ENCODE data around the gene MTERF1. TPM values are rescaled to one million over a fixed set of nuclear protein-coding genes. Genes with fewer than 3 reads are reported as not detected.

The MTERF1 gene
- total and polyA plus RNA-seq, 2 experiments from 2014 or later: 14.5 to 19.7 TPM

GRCh38 chr7:91894781-91895480 is 14.4 kb upstream of the MTERF1 start:
- Histone ChIP-seq H3K4me3 (no peak overlapping the region), H3K27ac (ENCODE audit: low read depth) (no peak overlapping the region), H3F3A (replicated peaks; ENCODE audit: low read depth) (no peaks in the 10 kb centered on the region), H3K9me2 (ENCODE audit: insufficient read depth) (no peaks in the 10 kb centered on the region), H3K79me2 (replicated peaks; ENCODE audit: insufficient read depth) (no peaks in the 10 kb centered on the region), H4K20me1 (replicated peaks; ENCODE audit: insufficient read depth) (no peaks in the 10 kb centered on the region), H3K4me2 (no peak overlapping the region), H3K4me1 (ENCODE audit: insufficient read depth) (0 out of 2 replicates have a peak, but pooled peaks cover 4% of the 10 kb centered on the region), H3K27me3 (ENCODE audit: insufficient read depth) (no peaks in the 10 kb centered on the region), H3K36me3 (ENCODE audit: insufficient read depth) (peaks cover 1% of the 10 kb centered on the region; the same call in 1 of the 2 replicates), H2AFZ (no peak overlapping the region)
- Mint-ChIP-seq H3K36me3 (ENCODE audit: low read depth) (no peaks in the 10 kb centered on the region; the same call in 2 of the 3 replicates), H3K27ac (no peak overlapping the region), H3K9me3 (peaks cover 7% of the 10 kb centered on the region), H3K4me3 (no peak overlapping the region), H3K27me3 (ENCODE audit: insufficient read depth, low read depth, poor library complexity) (no peaks in the 10 kb centered on the region), H3K4me1 (peaks cover 7% of the 10 kb centered on the region; the same call in 2 of the 3 replicates)
- ATAC-seq (no peak), DNase-seq (ENCODE audit: low spot score) (no peak)
- no peak for TF ChIP-seq ZNF114 (CRISPR knock-in tag; IDR thresholded peaks at IDR 0.05)
- TF ChIP-seq ZNF462 (CRISPR knock-in tag; IDR thresholded peaks at IDR 0.05): no peak
- TF ChIP-seq POLR2AphosphoS5 (IDR thresholded peaks at IDR 0.05; ENCODE audit: low read depth): no peak
- TF ChIP-seq NANOG (IDR thresholded peaks at IDR 0.05; ENCODE audit: borderline replicate concordance): no peak
- TF ChIP-seq CREB1 (CRISPR knock-in tag; IDR thresholded peaks at IDR 0.05; ENCODE audit: low read depth): no peak
- TF ChIP-seq EZH2 (IDR thresholded peaks at IDR 0.05; ENCODE audit: low read depth, unreplicated experiment): no peak
- TF ChIP-seq, protein P1, sequence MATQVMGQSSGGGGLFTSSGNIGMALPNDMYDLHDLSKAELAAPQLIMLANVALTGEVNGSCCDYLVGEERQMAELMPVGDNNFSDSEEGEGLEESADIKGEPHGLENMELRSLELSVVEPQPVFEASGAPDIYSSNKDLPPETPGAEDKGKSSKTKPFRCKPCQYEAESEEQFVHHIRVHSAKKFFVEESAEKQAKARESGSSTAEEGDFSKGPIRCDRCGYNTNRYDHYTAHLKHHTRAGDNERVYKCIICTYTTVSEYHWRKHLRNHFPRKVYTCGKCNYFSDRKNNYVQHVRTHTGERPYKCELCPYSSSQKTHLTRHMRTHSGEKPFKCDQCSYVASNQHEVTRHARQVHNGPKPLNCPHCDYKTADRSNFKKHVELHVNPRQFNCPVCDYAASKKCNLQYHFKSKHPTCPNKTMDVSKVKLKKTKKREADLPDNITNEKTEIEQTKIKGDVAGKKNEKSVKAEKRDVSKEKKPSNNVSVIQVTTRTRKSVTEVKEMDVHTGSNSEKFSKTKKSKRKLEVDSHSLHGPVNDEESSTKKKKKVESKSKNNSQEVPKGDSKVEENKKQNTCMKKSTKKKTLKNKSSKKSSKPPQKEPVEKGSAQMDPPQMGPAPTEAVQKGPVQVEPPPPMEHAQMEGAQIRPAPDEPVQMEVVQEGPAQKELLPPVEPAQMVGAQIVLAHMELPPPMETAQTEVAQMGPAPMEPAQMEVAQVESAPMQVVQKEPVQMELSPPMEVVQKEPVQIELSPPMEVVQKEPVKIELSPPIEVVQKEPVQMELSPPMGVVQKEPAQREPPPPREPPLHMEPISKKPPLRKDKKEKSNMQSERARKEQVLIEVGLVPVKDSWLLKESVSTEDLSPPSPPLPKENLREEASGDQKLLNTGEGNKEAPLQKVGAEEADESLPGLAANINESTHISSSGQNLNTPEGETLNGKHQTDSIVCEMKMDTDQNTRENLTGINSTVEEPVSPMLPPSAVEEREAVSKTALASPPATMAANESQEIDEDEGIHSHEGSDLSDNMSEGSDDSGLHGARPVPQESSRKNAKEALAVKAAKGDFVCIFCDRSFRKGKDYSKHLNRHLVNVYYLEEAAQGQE (IDR thresholded peaks at IDR 0.05; ENCODE audit: unreplicated experiment): no peak
- TF ChIP-seq JUNB (IDR thresholded peaks at IDR 0.05; ENCODE audit: unreplicated experiment): no peak
- TF ChIP-seq EZH2phosphoT487 (IDR thresholded peaks at IDR 0.05; ENCODE audit: unreplicated experiment): no peak
- no peak for TF ChIP-seq ETS1 (IDR thresholded peaks at IDR 0.05)
- TF ChIP-seq STAT1 (IDR thresholded peaks at IDR 0.05; ENCODE audit: unreplicated experiment): no peak
- TF ChIP-seq ZNF331 (CRISPR knock-in tag; IDR thresholded peaks at IDR 0.05; ENCODE audit: low read depth): no peak
- TF ChIP-seq CTCF (conservative IDR thresholded peaks at IDR 0.05; ENCODE audit: low read depth in 2 of 2): no peak
